ENCODE measurements around the gene SDHA. TPM values are rescaled to one million over a fixed set of nuclear protein-coding genes. Genes with fewer than 3 reads are reported as not detected.

The SDHA gene
- 107 and 124 TPM in 2 replicates for total RNA-seq

GRCh38 chr5:217494-218456 lies at the start of gene SDHA, which contains the start of gene CCDC127:
SDHA (plus strand) TSS chr5:218320; CDS start chr5:218356, 36 bp downstream.
CCDC127 (minus strand) TSS chr5:218153; CDS start chr5:216849, 1,304 bp downstream.

DNA sequence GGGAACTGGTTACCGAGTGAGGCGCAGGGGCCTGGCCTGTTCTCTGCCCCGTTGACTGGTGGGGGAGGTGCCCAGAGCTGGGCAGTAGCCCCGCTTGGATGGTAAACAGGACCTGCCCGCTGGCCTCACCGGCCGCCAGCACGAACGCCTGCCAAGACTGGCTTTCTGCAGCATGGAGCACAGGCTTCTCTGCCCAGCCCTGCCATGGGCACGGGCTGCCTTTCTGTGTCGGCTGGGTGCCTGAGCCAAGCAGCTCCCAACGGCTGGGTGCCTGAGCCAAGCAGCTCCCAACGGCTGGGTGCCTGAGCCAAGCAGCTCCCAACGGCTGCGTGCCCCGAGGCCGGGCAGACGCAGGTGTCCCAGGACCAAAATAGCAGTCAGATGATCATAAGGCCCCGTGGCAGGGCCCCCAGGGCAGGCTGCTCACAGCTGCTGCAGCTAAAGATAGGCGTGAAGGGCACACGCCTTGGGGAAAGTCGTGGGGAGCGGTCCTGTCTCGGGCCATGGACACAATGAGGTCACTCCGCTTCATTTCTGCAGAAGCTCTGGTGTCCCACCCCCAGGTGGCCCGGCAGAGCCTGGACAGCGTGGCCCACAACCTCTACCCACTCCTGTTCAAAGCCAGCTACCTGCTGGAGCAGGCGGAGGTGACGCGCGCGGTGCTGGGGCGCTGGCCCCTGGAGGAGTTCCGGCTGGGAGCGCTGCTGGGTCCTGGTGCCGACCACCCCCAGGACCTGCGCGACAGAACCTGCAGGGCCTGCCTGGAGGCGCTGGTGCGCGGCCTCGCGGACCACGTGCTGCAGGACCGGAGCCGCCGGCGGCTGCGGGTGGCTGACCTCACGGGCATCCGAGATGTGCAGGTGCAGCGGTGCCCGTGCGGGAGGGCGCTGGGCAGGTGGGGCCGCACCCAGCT lies 26.8 kb upstream of the SDHA start, which contains the start of gene LRRC14B:
Gene LRRC14B (plus strand): TSS at position 460 of the 913 bp plus-strand sequence. CDS start 44 bp downstream, at position 504.

Other genes with a start within 250 kb of the SDHA start
- gene PLEKHG4B, start 126.2 kb upstream of the SDHA start, total RNA-seq, result not detected in 2 replicates
- not detected in 2 replicates for gene LRRC14B, start 26.8 kb upstream of the SDHA start, total RNA-seq
- 4.0 and 4.1 TPM in 2 replicates for gene CCDC127, start 167 bp upstream of the SDHA start, total RNA-seq
- gene PDCD6, start 53.3 kb downstream of the SDHA start, total RNA-seq, result 78.8 and 90.8 TPM in 2 replicates
- gene AHRR, start 103.4 kb downstream of the SDHA start, total RNA-seq, result 21.3 and 26.4 TPM in 2 replicates
- 31.6 and 32.3 TPM in 2 replicates for gene EXOC3, start 224.9 kb downstream of the SDHA start, total RNA-seq